Activated T-helper 17 cell treated with anti-CD3 and anti-CD28 coated beads, Interleukin-2, amount 50 U/mL, for 72 hours (primary cell): ENCODE data around the gene SSH2. TPM values are rescaled to one million over a fixed set of nuclear protein-coding genes. Genes with fewer than 3 reads are reported as not detected.

Experiments
- ATAC-seq: fragments of 150-1000 bp; cut with Tn5 transposase; replicated peaks from 2 replicates; pipeline ENCODE4 v1.10.0; 2021; ENCODE audit warnings: mild to moderate bottlenecking, moderate library complexity
- H3K27ac Mint-ChIP-seq: one replicate; pipeline ENCODE4 v1.8.0; 2022; ENCODE audit warnings: mixed read lengths
- H3K27me3 Mint-ChIP-seq: one replicate; pipeline ENCODE4 v1.8.0; 2022; ENCODE audit warnings: mixed read lengths
- H3K36me3 Mint-ChIP-seq: one replicate; pipeline ENCODE4 v1.8.0; 2022; ENCODE audit warnings: low read depth, mild to moderate bottlenecking, mixed read lengths
- H3K4me1 Mint-ChIP-seq: one replicate; pipeline ENCODE4 v1.8.0; 2022; ENCODE audit warnings: mixed read lengths
- H3K4me3 Mint-ChIP-seq: one replicate; pipeline ENCODE4 v1.8.0; 2022; ENCODE audit warnings: mild to moderate bottlenecking, mixed read lengths
- H3K9me3 Mint-ChIP-seq: one replicate; pipeline ENCODE4 v1.8.0; 2022; ENCODE audit warnings: mixed read lengths
- total RNA-seq, 2 donors: library from RNA; stranded (reverse); gene quantifications; one replicate each; pipeline ENCODE4 v1.2.3, GENCODE V29; 2022

Gene SSH2
- total RNA-seq, 2 donors from 2014 or later: 49.7 to 50.0 TPM

- peaks cover 13% of the 10 kb centered on the region for H3K36me3 Mint-ChIP-seq
- no peak for ATAC-seq
- peak overlapping the region; percentile 6 for H3K27ac Mint-ChIP-seq
- no peaks in the 10 kb centered on the region for H3K4me1 Mint-ChIP-seq
- H3K9me3 Mint-ChIP-seq: no peaks in the 10 kb centered on the region
- H3K27me3 Mint-ChIP-seq: no peaks in the 10 kb centered on the region
- no peak overlapping the region for H3K4me3 Mint-ChIP-seq
These were observed 85.5 kb downstream of the SSH2 start for GRCh38 chr17:29844339-29845048.

DNA sequence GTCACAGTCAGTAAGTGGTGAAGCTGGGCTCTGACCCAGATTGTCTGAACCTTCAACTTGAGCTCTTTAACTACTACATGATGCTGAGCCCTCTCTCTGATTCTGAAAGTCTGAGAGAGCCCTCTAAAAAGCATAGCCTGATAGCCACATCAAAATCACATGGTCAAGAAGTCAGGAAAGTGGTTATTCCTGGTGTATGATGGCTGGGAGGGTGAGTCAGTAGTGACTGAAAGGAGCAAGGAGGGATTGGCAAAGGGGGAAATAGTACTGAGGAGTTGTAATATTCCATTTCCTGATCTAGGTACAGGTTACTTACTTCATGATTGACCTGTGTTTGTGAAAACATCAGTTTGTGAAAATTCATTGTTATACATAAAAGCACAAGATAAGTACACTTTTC, 89.1 kb downstream of the SSH2 start:
- H3K4me3 Mint-ChIP-seq: no peak overlapping the region
- no peak overlapping the region for H3K27ac Mint-ChIP-seq
- H3K9me3 Mint-ChIP-seq: no peaks in the 10 kb centered on the region
- H3K27me3 Mint-ChIP-seq: no peaks in the 10 kb centered on the region
- no peak for ATAC-seq
- peaks cover 4% of the 10 kb centered on the region for H3K36me3 Mint-ChIP-seq
- H3K4me1 Mint-ChIP-seq: no peaks in the 10 kb centered on the region

GRCh38 chr17:29839656-29840055, 90.4 kb downstream of the SSH2 start:
- no peaks in the 10 kb centered on the region for H3K36me3 Mint-ChIP-seq
- ATAC-seq: no peak
- H3K27me3 Mint-ChIP-seq: no peaks in the 10 kb centered on the region

GRCh38 chr17:29838961-29839360, 91.1 kb downstream of the SSH2 start:
- no peak for ATAC-seq
- no peaks in the 10 kb centered on the region for H3K36me3 Mint-ChIP-seq
- H3K4me1 Mint-ChIP-seq: no peaks in the 10 kb centered on the region
- H3K27ac Mint-ChIP-seq: no peak overlapping the region
- no peaks in the 10 kb centered on the region for H3K9me3 Mint-ChIP-seq
- no peaks in the 10 kb centered on the region for H3K27me3 Mint-ChIP-seq
- no peak overlapping the region for H3K4me3 Mint-ChIP-seq

More at GRCh38 chr17:29839656-29840055, 90.4 kb downstream of the SSH2 start:
- Mint-ChIP-seq H3K4me3 (no peak overlapping the region), H3K27ac (no peak overlapping the region), H3K4me1 (no peaks in the 10 kb centered on the region), H3K9me3 (no peaks in the 10 kb centered on the region)

GRCh38 chr17:29837531-29837930, 92.5 kb downstream of the SSH2 start:
- no peak overlapping the region for H3K4me3 Mint-ChIP-seq
- H3K27ac Mint-ChIP-seq: no peak overlapping the region
- H3K4me1 Mint-ChIP-seq: no peaks in the 10 kb centered on the region
- no peaks in the 10 kb centered on the region for H3K9me3 Mint-ChIP-seq
- no peaks in the 10 kb centered on the region for H3K27me3 Mint-ChIP-seq
- no peaks in the 10 kb centered on the region for H3K36me3 Mint-ChIP-seq
- ATAC-seq: no peak

GRCh38 chr17:29836643-29837042, 93.4 kb downstream of the SSH2 start:
- Mint-ChIP-seq H3K27ac (no peak overlapping the region), H3K27me3 (no peaks in the 10 kb centered on the region), H3K4me3 (no peak overlapping the region), H3K4me1 (no peaks in the 10 kb centered on the region), H3K9me3 (no peaks in the 10 kb centered on the region), H3K36me3 (no peaks in the 10 kb centered on the region)
- ATAC-seq: no peak

GRCh38 chr17:29835435-29836351, 94.3 kb downstream of the SSH2 start:
- no peak for ATAC-seq
- Mint-ChIP-seq H3K4me3 (no peak overlapping the region), H3K27me3 (no peaks in the 10 kb centered on the region), H3K36me3 (no peaks in the 10 kb centered on the region), H3K9me3 (no peaks in the 10 kb centered on the region), H3K27ac (no peak overlapping the region), H3K4me1 (no peaks in the 10 kb centered on the region)

GRCh38 chr17:29833801-29834200, 96.2 kb downstream of the SSH2 start:
- no peak overlapping the region for H3K4me3 Mint-ChIP-seq
- no peaks in the 10 kb centered on the region for H3K4me1 Mint-ChIP-seq
- no peaks in the 10 kb centered on the region for H3K9me3 Mint-ChIP-seq
- H3K27me3 Mint-ChIP-seq: no peaks in the 10 kb centered on the region
- no peak for ATAC-seq
- no peaks in the 10 kb centered on the region for H3K36me3 Mint-ChIP-seq
- no peak overlapping the region for H3K27ac Mint-ChIP-seq

DNA sequence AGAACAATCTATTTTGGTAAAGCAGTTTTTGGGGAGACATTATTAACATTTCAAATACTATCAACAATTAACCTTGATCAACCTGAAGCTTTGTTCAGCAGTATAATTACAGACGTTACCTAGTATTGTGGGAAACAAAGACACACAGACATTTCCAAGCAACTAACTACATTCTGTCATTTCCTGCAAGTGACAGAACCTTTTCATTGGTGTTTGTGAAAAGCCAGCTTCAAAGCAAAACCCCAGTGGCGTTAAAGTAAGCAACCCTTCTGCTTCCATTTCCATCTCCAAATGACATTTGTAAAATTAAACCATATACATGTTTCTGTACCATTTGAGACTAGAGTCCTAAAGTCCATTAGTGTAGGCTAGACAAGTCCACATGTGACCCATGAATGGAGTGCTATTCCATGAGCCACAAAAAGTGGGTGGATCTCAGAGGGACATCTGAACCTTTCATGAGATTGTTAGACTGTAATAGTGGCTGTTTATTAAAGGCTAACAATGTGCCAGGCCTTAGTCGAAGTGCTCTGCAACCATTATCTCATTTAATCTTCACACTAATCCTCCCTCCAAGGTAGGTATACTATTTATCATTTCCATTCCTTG, 101.2 kb downstream of the SSH2 start:
- no peaks in the 10 kb centered on the region for H3K27me3 Mint-ChIP-seq

DNA sequence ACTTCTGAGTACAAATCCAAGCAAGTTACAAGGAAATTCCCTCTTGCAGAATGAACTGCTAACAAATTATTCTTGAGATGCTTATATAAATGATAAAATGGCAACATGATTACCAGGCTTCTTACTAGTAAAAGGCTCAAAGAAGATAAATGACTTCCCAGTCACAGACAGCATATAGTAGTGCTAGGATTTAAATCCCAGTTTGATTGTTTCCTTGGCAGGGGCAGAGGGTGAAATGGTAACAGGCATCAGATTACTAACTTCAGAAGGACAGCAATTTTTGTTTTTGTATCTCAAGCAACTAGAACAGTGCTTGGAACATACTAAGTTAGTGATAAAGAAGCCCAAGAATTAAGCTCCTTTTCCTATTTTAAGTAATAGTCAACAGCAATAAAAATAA, 102.8 kb downstream of the SSH2 start:
- Mint-ChIP-seq H3K27me3 (no peaks in the 10 kb centered on the region), H3K4me1 (peaks cover 5% of the 10 kb centered on the region), H3K4me3 (no peak overlapping the region), H3K27ac (no peak overlapping the region), H3K9me3 (no peaks in the 10 kb centered on the region), H3K36me3 (no peaks in the 10 kb centered on the region)
- ATAC-seq: no peak

More for the DNA sequence above, 101.2 kb downstream of the SSH2 start:
- H3K4me3 Mint-ChIP-seq: no peak overlapping the region
- ATAC-seq: no peak
- H3K27ac Mint-ChIP-seq: no peak overlapping the region
- H3K9me3 Mint-ChIP-seq: no peaks in the 10 kb centered on the region
- H3K36me3 Mint-ChIP-seq: no peaks in the 10 kb centered on the region
- peaks cover 5% of the 10 kb centered on the region for H3K4me1 Mint-ChIP-seq

- Mint-ChIP-seq H3K9me3 (no peaks in the 10 kb centered on the region), H3K36me3 (no peaks in the 10 kb centered on the region), H3K4me1 (peaks cover 5% of the 10 kb centered on the region), H3K4me3 (no peak overlapping the region), H3K27ac (no peak overlapping the region), H3K27me3 (no peaks in the 10 kb centered on the region)
- ATAC-seq: no peak
These were observed 103.8 kb downstream of the SSH2 start for GRCh38 chr17:29826114-29826692.

DNA sequence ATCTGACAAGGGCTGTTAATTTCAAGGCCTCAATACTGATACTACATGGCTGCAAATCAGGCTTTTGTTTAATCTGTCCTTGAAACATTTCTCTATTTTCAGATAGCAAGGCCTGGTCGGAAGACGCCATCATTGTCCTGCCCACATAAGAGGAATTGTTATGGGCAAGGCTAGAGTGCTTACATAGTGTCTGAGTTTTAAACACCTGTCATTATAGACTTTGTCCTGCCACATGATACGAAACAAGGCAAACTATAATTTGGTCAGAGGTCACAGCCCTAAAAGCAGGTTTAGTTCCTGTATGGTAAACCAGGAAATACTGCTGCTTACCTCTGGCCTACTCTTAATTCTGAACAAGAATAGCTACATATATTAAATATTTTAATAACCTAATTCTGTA, 104.4 kb downstream of the SSH2 start:
- no peak for ATAC-seq
- no peak overlapping the region for H3K27ac Mint-ChIP-seq
- H3K4me3 Mint-ChIP-seq: no peak overlapping the region
- H3K36me3 Mint-ChIP-seq: no peaks in the 10 kb centered on the region
- no peaks in the 10 kb centered on the region for H3K27me3 Mint-ChIP-seq
- no peaks in the 10 kb centered on the region for H3K9me3 Mint-ChIP-seq
- H3K4me1 Mint-ChIP-seq: peaks cover 7% of the 10 kb centered on the region

- Mint-ChIP-seq H3K27me3 (no peaks in the 10 kb centered on the region), H3K36me3 (no peaks in the 10 kb centered on the region), H3K27ac (no peak overlapping the region), H3K4me1 (peaks cover 9% of the 10 kb centered on the region), H3K4me3 (no peak overlapping the region), H3K9me3 (no peaks in the 10 kb centered on the region)
- no peak for ATAC-seq
These were observed 108.1 kb downstream of the SSH2 start for GRCh38 chr17:29821897-29822296.

GRCh38 chr17:29820425-29820824, 109.6 kb downstream of the SSH2 start:
- ATAC-seq: no peak
- H3K27ac Mint-ChIP-seq: no peak overlapping the region

More at GRCh38 chr17:29820425-29820824, 109.6 kb downstream of the SSH2 start:
- peaks cover 9% of the 10 kb centered on the region for H3K4me1 Mint-ChIP-seq
- no peaks in the 10 kb centered on the region for H3K27me3 Mint-ChIP-seq
- H3K36me3 Mint-ChIP-seq: no peaks in the 10 kb centered on the region
- no peak overlapping the region for H3K4me3 Mint-ChIP-seq
- H3K9me3 Mint-ChIP-seq: no peaks in the 10 kb centered on the region
